ENCODE data around the gene PLP1. TPM values are rescaled to one million over a fixed set of nuclear protein-coding genes. Genes with fewer than 3 reads are reported as not detected.

PLP1 gene
- total and polyA plus RNA-seq, 2 of the 8 experiments (the other 6 are each of a cell fraction or from before 2014, with no cell fraction given) = 49.2 to 218 TPM

DNA sequence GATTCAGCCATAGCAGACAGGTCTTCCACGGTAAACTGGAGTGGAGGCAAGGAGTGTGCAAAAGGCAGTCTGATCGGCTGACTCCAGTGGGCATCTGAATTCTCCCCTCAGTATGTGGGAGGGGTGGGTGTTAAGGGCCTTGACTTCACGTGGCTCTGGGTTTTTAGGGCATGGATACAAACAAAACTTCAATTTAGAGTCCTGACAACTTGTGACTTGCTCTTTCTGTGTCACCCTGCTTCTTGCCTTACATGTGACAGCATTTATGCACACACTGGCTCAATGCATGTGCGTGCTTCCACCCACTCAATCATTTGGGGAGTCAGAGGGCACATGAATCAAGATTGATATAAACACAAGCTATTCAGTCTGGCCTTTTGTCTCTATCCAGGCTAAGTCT is 17.5 kb downstream of the PLP1 start:
- WGBS, 2 experiments (ENCODE audit: extremely low coverage in 1 of 2, insufficient coverage in 1 of 2, insufficient read length in 1 of 2, insufficient replicate concordance in 2 of 2, low coverage in 1 of 2, low lambda C conversion rate in 2 of 2, missing lambda C conversion rate in 1 of 2) = 79% methylated on average over 4 of the region's 4 CpGs; no CpG with 5 or more reads in 1 of the 2 experiments
- no peak overlapping the region for H3K4me2 ChIP-seq (ENCODE audit: insufficient read depth in 1 of 2, low read depth in 2 of 2, low read length in 2 of 2)
- POLR2A ChIA-PET (ENCODE audit: partially characterized antibody) = interaction anchor here (1.7 to 3.0 kb wide), 4 partner anchors 11 to 31 kb away, joined by 4 to 16 read pairs (median 6); no protein-coding TSS in a partner anchor

More for the DNA sequence above, 17.5 kb downstream of the PLP1 start:
- Histone ChIP-seq H4K5ac (ENCODE audit: insufficient read length, low read depth, low read length) (no peak overlapping the region), H3K79me1 (ENCODE audit: low read depth, low read length) (no peaks in the 10 kb centered on the region), H3K14ac (ENCODE audit: insufficient read length) (no peak overlapping the region), H3K23me2 (ENCODE audit: low read depth, low read length) (no peaks in the 10 kb centered on the region), H3K56ac (replicated peaks; ENCODE audit: insufficient read length, low read depth, low read length) (no peak overlapping the region), H4K8ac (ENCODE audit: extremely low read depth, insufficient read depth, low read length) (no peak overlapping the region), H3K79me2 (ENCODE audit: control insufficient read depth in 1 of 2, insufficient read depth in 2 of 2, low read length in 2 of 2) (no peaks in the 10 kb centered on the region), H2BK120ac (replicated peaks; ENCODE audit: low read depth, low read length) (no peak overlapping the region), H3K27me3 (replicated peaks in 1 of 4; ENCODE audit: control insufficient read depth in 3 of 4, extremely low read depth in 1 of 4, insufficient read depth in 3 of 4, low read length in 3 of 4) (no peaks in the 10 kb centered on the region), H4K91ac (replicated peaks; ENCODE audit: insufficient read length, low read length) (no peak overlapping the region), H3K4ac (replicated peaks; ENCODE audit: insufficient read length, low read depth, low read length) (no peak overlapping the region), H3K23ac (ENCODE audit: insufficient read length) (no peak overlapping the region), H3K18ac (ENCODE audit: extremely low read depth, low read length) (no peak overlapping the region), H3K9me3 (ENCODE audit: insufficient read depth in 2 of 2, low read depth in 1 of 2, low read length in 1 of 2) (no peaks in the 10 kb centered on the region), H3K9ac (replicated peaks in 1 of 4; ENCODE audit: extremely low read depth in 1 of 4, low read depth in 3 of 4, low read length in 3 of 4) (no peak overlapping the region), H2BK20ac (ENCODE audit: low read length) (no peak overlapping the region), H2AFZ (ENCODE audit: low read length) (no peak overlapping the region), H2AK5ac (ENCODE audit: low read depth, low read length) (no peak overlapping the region), H3K36me3 (ENCODE audit: control insufficient read depth in 2 of 4, insufficient read depth in 4 of 4, low read length in 3 of 4) (peaks cover 3 to 28% (median 10%) of the 10 kb centered on the region in 4 experiments), H2BK15ac (ENCODE audit: low read length) (no peak overlapping the region), H3K27ac (ENCODE audit: low read depth, low read length) (no peak overlapping the region), H2BK12ac (ENCODE audit: low read depth, low read length) (no peak overlapping the region), H4K20me1 (replicated peaks in 1 of 2; ENCODE audit: control insufficient read depth in 1 of 2, insufficient read depth in 2 of 2, low read length in 2 of 2) (no peaks in the 10 kb centered on the region), H2BK5ac (ENCODE audit: low read depth, low read length) (no peak overlapping the region), H3K4me3 (ENCODE audit: extremely low read depth in 1 of 4, insufficient read depth in 2 of 4, low read depth in 3 of 4, low read length in 4 of 4) (no peak overlapping the region), H3K4me1 (replicated peaks in 1 of 4; ENCODE audit: control insufficient read depth in 3 of 4, insufficient read depth in 4 of 4, low read length in 3 of 4) (no peaks in the 10 kb centered on the region)
- no peak for TF ChIP-seq BCL11A (IDR thresholded peaks at IDR 0.05; ENCODE audit: low read depth in 2 of 2, low read length in 2 of 2)
- TF ChIP-seq GABPA (IDR thresholded peaks at IDR 0.05; ENCODE audit: borderline replicate concordance, insufficient read depth, low read length) = no peak
- no peak for TF ChIP-seq BACH1 (IDR thresholded peaks at IDR 0.05; ENCODE audit: low read length)
- no peak for TF ChIP-seq POU5F1 (IDR thresholded peaks at IDR 0.05; ENCODE audit: low read depth, low read length)
- TF ChIP-seq CHD1 (IDR thresholded peaks at IDR 0.05; ENCODE audit: low read depth, low read length) = no peak
- TF ChIP-seq ASH2L (IDR thresholded peaks at IDR 0.05; ENCODE audit: low read length) = no peak
- no peak for TF ChIP-seq NRF1 (IDR thresholded peaks at IDR 0.05; ENCODE audit: low read depth, low read length)
- TF ChIP-seq SP4 (IDR thresholded peaks at IDR 0.05; ENCODE audit: low read length) = no peak
- TF ChIP-seq CREB1 (IDR thresholded peaks at IDR 0.05) = no peak
- no peak for TF ChIP-seq MAFK (IDR thresholded peaks at IDR 0.05; ENCODE audit: low read depth, low read length)
- DNase-seq (ENCODE audit: low read depth in 1 of 2, low spot score in 2 of 2) (no peak), FAIRE-seq (no peak)
- CTCF ChIA-PET (ENCODE audit: partially characterized antibody) = interaction anchor here (1.0 to 2.0 kb wide), 3 partner anchors 18 to 153 kb away, joined by 3 to 7 read pairs (median 4); partner anchors contain the start of gene TMEM31
